Activated CD4-positive, CD25-positive, alpha-beta regulatory T cell treated with anti-CD3 and anti-CD28 coated beads, Interleukin-2, amount 50 U/mL, for 72 hours (primary cell): ENCODE measurements around the gene SRCAP.

Source experiments
- DNase-seq: peaks from one replicate; pipeline ENCODE4 v3.0.0; 2021

SRCAP gene

DNA sequence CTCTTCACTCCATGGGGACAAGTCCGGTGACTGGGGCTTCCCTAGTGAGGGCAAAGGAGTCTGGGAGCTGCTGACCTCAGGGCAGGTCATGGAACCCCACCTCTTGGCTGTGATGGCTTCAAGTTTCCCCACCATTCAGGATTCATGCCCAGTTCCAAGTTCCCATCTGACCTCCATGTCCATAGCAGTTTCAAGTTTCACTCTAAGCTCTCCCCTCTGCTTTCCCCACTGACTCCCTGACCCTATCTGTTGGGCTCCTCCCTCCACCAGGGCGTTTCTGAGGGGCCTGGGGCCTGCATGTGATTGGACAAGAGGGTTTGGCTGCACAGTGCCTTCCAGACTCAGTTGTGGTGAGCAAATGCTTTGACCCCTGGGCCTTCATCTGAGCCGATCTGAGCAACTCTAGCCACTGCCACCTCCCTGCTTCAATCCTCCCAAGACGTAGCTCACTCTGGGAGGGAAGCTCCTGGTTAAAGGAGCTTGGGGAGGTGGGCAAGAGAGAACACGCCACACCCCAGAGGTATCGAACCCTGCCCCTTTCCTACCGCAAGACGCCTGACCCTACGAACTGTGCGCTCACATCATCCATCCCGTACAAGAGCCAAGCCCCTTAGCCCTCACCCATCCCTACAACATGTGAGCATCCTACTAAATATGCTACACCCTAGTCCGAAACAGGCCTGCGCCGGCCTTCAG, 79.7 kb downstream of the SRCAP start:
- no peak for DNase-seq

GRCh38 chr16:30779596-30779995, 80.6 kb downstream of the SRCAP start:
- DNase-seq = no peak

DNA sequence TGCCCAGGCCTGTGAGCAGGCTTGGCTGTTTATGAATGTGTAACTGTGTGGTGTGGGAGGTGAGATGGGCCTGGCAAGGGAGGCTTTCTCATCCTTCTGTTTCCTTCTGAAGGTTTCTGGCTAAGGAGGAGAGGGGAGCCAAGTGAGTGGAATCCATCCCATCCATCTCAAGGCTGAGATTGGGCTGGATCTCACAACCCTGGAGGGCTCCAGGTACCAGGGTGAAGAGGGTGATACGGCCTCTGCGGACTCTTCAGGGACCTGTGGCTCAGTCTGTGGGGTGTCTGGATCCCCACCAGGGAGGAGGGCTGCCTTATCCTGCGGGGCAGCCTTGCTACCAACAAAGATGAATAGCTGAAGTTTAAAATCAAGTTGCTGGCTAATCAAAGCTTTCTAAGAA, 81.0 kb downstream of the SRCAP start:
- DNase-seq = no peak

GRCh38 chr16:30780549-30780948, 81.6 kb downstream of the SRCAP start:
- DNase-seq = no peak

GRCh38 chr16:30782486-30783279, 83.7 kb downstream of the SRCAP start:
- no peak for DNase-seq

- DNase-seq = no peak
These were observed 84.5 kb downstream of the SRCAP start for GRCh38 chr16:30783280-30784109.

- no peak for DNase-seq
These were observed 85.2 kb downstream of the SRCAP start for GRCh38 chr16:30784215-30784614.

GRCh38 chr16:30785126-30786106, 86.4 kb downstream of the SRCAP start:
- no peak for DNase-seq

DNA sequence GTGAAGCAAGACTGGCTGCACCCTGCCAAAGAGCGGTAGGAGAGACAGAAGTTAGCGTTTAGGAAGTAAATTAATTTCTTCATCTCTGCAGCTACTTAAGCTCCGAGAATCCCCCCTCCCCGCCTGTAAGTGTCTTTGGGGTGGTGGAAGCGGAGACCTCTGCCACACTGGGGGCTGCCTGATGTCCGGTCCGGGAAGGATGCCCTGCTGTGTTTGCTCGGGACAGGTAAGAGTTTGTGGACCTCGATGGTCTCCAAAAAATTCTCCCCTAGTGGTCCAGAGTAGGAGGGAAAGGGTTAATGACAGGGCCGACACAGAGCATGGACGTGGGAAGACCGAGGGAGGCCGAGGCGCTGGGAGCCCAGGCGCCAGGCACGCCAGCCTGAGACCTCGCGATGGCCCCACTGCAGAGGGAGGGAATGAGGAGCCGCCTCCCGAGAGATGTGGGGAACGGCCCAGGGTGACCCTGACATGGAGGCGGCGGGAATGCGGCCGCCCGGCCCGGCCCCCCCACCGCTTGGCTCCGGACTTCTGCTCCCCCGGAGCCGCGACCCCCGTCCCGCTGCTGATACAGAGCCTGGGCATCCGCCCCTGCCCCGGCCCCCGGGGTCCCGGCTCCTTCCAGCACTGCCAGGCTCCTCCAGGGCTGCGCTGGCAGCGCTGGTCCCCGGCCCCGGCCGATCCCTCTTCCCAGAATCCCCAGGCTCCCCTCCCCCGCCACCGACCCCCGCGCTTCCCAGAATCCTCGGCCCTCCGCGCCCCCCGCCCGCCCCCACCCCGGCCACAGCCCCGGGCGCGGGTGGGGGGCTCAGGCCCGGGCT, 87.4 kb downstream of the SRCAP start:
- no peak for DNase-seq

GRCh38 chr16:30786936-30787612, 88.1 kb downstream of the SRCAP start, which contains the start of gene ZNF629:
Gene ZNF629 (minus strand): TSS chr16:30787205. CDS start chr16:30784482, 2,723 bp downstream.
- no peak for DNase-seq

DNA sequence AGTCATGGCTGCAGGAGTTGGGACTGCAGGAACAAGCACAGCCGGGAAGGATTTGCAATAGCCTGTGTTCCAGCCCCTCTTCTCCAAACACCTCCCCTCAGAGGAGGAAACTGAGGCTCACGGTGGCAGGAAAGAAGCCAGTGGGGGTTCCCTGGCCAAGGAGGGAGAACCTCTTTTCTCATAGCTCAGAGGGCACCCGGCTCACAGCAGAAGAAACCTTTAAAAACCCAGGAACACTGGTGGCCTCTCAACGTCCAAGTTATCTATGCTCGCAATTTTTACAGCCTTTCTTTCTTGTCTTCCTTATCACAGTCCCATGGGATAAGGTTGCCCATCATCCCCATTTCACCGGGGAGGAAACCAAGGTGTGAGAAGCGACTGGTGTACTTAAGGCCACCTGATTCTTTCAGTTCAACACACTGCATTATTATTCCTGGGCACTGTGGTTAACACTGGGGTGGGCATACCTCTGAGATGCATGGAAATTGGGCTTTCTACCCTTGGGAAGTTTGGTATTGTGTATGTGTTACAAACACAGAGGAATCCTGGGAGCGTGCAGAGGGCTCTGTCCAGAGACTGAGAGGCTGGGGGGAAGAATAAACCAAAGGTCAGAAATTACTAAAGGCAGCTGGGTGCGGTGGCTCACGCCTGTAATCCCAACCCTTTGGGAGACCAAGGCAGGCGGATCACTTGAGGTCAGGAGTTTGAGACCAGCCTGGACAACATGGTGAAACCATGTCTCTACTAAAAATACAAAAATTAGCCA, 88.8 kb downstream of the SRCAP start:
- DNase-seq = no peak
